HG02759 (cell line): Measurements from ENCODE around the gene CD8A.
"Not testable (repeated sequence)": the region's sequence is repeated elsewhere in the genome, so short reads cannot be mapped to it uniquely, and the experiment has no call there.

Experiments
- ATAC-seq: cut with Tn5 transposase; IDR thresholded peaks from one replicate; pipeline ENCODE4 v1.9.1; 2021; ENCODE audit warnings: mild to moderate bottlenecking, moderate library complexity; ENCODE audit not compliant: unreplicated experiment

The CD8A gene

GRCh38 chr2:86741889-86742498 lies 48.7 kb downstream of the CD8A start:
- not testable (repeated sequence) for ATAC-seq

- ATAC-seq = not testable (repeated sequence)
Observed at GRCh38 chr2:86739889-86740288, 50.8 kb downstream of the CD8A start.

- not testable (repeated sequence) for ATAC-seq
Observed at GRCh38 chr2:86739485-86739884, 51.2 kb downstream of the CD8A start.

GRCh38 chr2:86734896-86735295 lies 55.8 kb downstream of the CD8A start:
- ATAC-seq = not testable (repeated sequence)
